Measurements from ENCODE around the gene TRPV3.
"Not testable (repeated sequence)": the region's sequence is repeated elsewhere in the genome, so short reads cannot be mapped to it uniquely, and the experiment has no call there.

Gene TRPV3

GRCh38 chr17:3557768-3558583 is at the start of gene TRPV3:
TRPV3 (minus strand) TSS chr17:3557812; CDS start chr17:3554850, 2,962 bp downstream.
- DNase-seq, result no peak

DNA sequence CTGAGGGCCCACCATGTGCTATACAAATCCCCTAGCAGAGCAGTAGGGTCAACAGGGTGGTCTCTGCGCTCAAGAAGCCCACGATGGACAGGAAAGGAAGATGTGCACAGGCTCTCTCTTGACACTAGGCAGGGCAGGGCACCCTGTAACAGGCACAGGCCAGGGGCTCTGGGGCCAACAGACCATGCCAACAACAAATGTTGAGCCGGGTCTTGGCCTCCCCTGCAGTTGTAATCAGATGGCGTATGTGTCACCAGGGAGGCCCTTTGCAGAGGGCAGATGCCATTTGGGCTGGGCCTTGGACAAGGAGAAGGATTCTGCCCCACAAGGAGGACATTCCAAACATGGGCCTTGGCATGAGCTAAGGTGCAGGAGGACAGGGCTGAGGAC is 46.3 kb upstream of the TRPV3 start:
- DNase-seq, result no peak

GRCh38 chr17:3603119-3603869 is 45.7 kb upstream of the TRPV3 start:
- no peak for DNase-seq

DNA sequence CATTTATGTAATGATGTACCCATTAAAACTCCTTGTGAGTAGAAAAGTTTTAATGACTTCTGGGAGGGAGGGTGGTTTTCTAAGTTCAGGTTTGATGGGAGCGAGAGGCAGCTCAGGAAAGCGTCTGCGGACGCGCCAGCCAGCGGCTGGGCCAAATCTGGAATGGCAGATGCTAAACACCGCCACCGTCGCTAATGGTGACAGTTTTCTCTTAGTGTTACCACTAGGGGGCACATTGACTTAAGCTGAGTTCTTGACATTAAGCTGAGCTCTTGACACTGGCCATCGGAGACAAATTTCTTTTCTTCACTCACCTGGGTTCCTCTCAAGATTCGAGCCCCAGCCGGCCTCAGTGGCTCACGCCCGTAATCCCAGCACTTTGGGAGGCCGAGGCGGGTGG is 44.9 kb upstream of the TRPV3 start:
- DNase-seq, result no peak

DNA sequence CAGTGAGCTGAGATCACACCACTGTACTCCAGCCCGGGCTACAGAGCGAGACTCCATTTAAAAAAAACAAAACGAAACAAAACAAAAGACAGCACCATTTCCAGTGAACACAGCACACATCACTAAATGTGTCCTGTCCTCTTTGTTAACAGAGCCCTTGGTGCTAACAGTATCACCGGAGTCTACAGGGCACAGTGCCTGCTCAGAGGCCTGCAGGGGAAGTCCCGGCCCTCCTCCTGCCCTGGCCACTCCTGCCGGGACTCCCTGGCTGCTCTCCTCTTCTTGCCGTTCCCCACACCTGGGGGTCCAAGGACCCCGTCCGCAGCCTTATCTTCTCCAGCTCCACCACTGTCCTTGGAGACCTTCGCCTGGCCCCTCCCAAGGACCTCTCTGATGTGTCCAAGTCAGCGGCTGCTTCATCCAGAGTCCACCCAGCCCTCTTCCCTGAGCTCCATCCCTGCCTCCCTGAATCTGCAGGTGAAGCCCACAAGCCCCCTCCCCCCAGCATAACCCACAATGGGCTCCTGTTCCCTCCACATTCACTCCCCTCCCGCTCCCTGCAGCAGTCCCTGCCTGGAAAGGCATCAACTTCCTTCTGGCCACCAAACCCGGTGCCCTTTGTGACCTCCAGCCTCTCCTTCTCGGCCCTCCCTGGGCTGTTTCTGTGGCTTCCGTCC is 43.1 kb upstream of the TRPV3 start:
- DNase-seq, result no peak

DNA sequence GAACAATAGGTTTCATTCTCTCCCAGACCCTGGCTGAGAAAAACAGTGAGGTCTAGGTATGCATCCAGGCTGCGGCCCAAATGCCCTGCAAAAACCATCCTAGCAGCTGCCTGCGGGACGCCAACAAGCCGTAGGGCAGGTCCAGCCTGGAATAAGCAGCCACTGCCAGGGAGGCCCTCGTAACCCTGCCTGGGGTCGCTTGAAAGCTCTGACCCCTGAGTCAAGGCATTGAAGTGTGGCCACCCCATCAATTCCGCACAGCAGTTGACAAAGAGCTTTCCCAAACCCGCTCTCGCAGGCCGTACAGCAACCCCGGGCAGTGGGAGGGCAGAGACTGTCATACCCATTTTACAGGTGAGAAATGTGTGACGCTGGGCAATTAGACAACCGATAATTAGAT is 40.5 kb upstream of the TRPV3 start:
- DNase-seq, result no peak

GRCh38 chr17:3596804-3597464 is 39.3 kb upstream of the TRPV3 start:
- no peak for DNase-seq

DNA sequence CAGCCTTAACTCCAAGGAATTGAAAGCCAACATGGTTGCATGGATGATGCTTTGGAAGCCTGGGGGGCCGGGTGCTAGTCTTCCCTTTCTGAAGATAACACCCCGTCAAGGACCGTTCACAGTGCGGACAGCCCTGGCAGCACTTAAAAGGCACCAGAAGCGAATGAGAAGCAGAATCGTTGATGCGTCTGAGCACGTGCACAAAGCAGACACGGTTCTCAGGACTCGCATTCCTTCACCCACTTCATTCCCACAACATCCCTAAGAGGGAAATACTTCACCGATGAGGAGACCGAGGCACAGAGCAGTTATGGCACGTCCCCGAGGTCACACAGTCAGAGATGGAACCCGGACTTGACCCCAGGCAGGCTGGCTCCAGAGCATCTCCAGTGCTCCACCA is 37.4 kb upstream of the TRPV3 start:
- DNase-seq, result no peak

- no peak for DNase-seq
These were observed 36.6 kb upstream of the TRPV3 start for GRCh38 chr17:3594051-3594800.

- DNase-seq, result no peak
These were observed 35.8 kb upstream of the TRPV3 start for GRCh38 chr17:3593384-3593783.

DNA sequence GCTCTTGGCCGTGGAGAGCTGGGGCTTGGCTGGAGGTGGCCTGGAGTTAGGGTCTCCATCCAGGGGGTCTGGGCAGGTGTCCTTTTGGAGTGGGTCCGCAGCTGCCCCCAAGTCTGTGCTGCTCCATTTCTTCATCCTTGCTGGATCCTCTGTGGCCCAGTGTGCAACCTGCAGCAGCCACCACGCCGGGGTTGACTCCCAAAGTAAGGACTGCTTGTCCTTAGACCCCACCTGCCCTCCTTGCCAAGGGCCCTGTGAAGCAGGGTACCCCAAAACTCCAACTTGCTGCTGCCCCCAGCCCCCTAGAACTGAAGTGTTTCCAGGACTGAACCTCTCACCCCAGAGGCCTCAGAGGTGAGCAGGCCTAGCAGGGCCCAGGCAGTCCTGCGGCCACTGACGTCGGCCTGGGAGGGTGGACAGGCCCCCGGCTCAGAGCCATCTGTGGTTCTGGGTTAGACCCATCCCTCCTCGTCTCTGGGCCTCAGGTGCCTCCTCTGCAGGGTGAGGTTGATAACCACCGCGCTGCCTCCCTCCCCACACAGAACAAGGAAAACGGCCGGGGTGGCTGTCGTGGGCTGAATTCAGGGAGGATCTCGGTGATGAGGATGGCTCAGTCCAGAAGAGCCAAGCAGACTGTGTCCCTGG is 34.7 kb upstream of the TRPV3 start:
- DNase-seq, result no peak

- no peak for DNase-seq
These were observed 33.2 kb upstream of the TRPV3 start for GRCh38 chr17:3590768-3591167.

DNA sequence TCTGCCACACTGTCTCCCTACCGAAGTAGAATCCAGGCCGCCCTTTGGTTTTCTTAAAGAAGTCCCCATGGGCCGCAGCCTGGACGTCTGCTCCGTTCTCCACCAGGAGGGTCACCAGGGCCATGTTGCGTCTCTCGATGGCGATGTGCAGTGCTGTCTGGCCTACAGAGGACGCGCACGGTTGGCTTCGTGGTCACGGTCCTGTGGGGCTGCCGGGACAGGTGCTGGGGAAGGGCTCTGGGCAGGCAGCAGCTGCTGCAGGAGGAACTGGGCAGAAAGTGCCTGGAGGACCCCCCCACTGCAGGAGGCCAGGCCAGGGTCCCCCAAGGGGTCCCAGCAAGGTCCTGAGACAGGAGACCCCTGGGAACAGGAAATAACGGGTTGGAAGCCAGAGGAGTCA is 32.6 kb upstream of the TRPV3 start:
- no peak for DNase-seq

- DNase-seq, result no peak
These were observed 32.2 kb upstream of the TRPV3 start for GRCh38 chr17:3589784-3590183.

DNA sequence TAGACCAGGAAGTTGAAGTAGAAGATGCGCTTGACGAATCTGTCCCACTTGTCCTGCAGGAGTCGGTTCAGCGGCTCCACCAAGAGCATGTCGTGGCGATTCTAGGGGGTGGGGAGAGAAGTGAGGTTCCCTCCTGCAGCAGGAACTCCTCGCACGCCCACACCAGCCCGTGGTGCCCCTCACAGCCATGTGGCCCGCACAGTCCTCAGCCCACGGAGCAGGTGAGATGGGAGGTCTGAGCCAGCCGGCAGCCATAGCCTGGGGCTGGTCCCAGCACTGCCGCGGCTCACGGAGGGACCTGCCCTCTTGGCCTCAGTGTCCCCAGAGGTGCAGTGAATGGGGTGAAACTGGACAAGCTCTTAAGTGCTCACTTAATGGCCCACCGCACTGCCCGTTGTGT is 28.2 kb upstream of the TRPV3 start:
- no peak for DNase-seq

GRCh38 chr17:3583456-3583855 is 25.8 kb upstream of the TRPV3 start:
- no peak for DNase-seq

- DNase-seq, result no peak
These were observed 25.3 kb upstream of the TRPV3 start for GRCh38 chr17:3582915-3583314.

GRCh38 chr17:3578667-3579066 is 21.1 kb upstream of the TRPV3 start:
- not testable (repeated sequence) for DNase-seq

GRCh38 chr17:3576970-3577369 is 19.4 kb upstream of the TRPV3 start:
- DNase-seq, result no peak

DNA sequence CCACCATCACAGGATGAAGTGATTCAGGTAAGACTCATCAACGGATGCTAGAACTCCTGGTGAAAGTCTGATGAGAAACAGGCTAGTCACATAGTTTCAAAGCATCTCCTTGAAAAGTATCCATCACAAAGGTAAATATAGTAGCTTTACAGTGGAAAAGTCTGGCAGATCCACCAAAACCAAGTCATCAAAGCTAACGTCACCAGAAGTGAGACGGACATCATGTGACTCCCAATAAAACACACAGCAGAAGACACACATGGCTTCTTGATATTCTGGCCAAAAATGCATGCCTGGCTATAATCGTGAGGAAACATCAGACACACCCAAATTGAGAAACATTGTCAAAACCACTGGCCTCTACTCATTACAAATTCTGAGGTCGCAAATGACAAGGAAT is 17.9 kb upstream of the TRPV3 start:
- no peak for DNase-seq

- no peak for DNase-seq
These were observed 16.6 kb upstream of the TRPV3 start for GRCh38 chr17:3574231-3574630.
